HG02571 (cell line): ENCODE measurements around the gene BIVM.

Source experiments
- ATAC-seq: cut with Tn5 transposase; IDR thresholded peaks from one replicate; pipeline ENCODE4 v1.9.1; 2021; ENCODE audit warnings: mild to moderate bottlenecking, moderate library complexity; ENCODE audit not compliant: unreplicated experiment

BIVM gene

DNA sequence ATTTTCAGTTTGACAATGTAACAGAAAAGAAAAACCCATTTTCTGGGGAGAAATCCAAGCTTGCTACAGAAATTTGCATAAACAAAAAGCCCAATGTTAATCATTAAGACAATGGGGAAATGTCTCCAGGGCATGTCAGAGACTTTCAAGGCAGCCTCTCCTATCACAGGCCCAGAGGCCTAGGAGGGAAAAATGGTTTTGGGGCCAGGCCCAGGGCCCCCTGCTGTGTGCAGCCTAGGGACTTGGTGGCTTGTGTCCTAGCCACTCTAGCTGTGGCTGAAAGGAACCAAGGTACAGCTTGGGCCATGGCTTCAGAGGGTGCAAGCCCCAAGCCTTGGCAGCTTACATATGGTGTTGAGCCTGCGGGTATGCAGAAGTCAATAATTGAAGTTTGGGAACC, 17.3 kb upstream of the BIVM start:
- ATAC-seq, result no peak

GRCh38 chr13:102784483-102784882, 14.4 kb upstream of the BIVM start:
- no peak for ATAC-seq

DNA sequence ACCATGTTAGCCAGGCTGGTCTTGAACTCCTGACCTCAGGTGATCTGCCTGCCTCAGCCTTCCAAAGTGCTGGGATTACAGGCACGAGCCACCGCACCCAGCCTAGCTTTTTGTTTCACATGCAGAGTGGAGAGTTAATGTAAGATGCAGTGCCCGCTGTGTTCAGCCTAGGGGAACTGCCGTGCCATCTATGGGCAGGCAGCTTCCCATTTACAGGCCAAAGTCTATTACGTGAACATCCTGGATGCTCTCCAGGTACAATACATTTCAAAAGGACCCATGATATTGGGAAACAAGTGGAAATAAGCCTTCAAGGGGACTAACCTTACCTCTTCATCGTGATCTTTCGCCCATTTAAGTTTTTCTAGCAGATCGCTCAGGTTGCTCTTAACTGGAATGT, 10.2 kb upstream of the BIVM start:
- ATAC-seq, result no peak

- no peak for ATAC-seq
These were observed 6.5 kb upstream of the BIVM start for GRCh38 chr13:102792396-102792795.

GRCh38 chr13:102793611-102794355, 5.1 kb upstream of the BIVM start:
- ATAC-seq, result no peak

GRCh38 chr13:102799426-102800144, 666 bp downstream of the BIVM start:
- peak; percentile 10 for ATAC-seq

DNA sequence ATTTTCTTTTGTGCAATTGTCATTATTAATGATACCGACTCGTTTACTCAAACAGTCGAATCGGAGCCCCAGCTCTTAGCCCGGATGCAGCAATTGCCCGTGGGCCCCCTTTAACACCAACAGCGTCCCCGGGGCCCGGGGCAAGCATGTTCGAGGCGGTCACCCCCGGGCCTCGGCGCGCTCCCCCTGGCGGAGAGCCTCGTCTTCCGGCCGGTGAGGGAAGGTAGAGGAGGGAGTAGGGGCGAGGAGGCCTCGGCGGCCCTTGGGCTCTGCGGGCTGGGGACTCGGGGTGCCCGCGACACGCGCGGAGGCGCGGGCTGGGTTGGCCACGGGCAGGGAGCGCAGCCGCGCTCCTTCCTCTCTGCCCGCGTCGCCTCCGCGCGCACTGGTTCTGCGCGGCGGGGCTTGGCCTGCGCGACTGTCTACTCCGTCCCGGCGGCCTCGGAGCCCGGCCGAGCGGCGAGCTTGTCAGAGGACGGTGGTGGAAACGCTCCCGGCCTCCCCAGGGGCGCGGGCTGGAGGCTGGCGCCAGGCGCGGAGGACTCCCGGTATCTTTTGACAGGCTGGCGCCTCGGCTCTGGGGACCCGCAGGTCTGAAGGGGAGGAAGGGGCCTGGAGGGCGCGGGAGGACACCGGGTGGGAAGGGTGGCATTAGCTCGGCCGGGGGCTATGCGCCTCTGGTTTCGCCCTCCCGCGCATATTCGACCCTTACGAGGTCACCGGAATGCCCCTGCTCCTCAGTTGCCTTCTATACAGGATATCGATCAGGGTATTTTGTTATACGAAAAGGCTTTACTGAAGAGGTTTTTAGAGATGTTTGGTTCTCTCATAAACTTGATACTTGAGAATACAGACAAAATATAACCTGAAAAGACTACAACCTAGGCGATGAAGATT, 1.5 kb downstream of the BIVM start:
- ATAC-seq, result peak; percentile 83

DNA sequence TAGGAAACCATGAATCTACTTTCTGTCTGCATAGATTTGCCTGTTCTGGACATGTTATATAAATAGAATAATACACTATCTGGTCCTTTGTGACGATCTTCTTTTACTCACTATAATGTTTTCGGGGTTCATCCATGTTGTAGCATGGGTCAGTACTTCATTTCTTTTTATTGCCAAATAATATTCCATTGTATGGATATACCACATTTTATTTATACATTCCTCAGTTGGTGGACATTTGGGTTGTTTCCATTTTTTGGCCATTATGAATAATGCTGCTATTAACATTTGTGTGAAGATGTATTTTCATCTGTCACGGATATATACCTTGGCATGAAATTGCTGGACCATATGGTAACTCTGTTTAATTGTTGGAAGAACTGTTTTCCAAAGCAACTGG, 6.8 kb downstream of the BIVM start:
- no peak for ATAC-seq

DNA sequence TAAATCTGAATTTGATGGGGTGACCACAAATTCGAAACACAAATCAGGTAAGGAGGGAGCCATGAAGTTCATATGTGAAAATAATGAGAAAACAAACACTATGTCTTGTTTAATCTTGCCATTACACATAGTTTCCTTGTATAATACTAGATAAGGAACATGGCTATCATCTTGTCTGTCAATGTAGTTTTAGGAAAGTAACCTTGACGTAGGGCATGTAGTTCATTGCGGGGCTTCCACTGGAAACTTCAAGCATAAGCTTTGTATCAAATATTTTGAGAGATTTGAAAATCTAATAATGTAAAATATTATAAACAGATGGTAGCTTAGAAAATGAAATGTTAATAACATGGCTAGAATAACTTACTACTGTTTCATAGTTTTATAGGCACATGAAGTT, 8.8 kb downstream of the BIVM start:
- ATAC-seq, result no peak

DNA sequence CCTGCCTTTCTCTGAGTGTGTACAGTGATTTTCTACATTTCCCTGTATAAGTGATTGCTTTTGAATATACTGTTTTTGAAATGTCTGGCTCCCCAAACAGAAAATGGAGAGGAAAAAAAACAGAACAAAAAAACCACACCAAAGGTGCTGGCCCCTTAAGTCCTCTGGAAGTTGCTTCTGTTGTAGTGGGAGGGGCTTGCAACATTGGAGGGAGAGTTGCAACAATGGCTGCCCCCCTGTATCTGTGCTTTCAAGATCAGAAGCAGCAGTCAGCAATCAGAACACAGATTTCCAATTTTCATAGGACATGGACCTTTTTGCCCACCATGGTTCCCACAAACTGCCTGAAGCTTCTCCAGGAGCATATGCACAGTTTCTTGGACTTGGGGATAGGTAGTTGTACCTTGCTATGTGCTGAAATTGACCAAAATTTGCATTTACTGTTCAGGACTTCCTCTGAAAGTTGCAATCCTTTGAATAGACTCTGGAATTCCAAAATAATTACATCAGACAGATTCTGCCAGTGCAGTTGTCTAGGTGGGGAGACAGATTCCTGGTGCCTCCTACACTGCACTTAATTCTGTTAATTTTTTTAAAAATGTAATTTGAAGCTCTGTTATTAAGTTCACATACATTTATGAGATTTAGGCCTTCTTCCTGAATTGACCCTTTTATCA, 13.8 kb downstream of the BIVM start:
- ATAC-seq, result no peak

DNA sequence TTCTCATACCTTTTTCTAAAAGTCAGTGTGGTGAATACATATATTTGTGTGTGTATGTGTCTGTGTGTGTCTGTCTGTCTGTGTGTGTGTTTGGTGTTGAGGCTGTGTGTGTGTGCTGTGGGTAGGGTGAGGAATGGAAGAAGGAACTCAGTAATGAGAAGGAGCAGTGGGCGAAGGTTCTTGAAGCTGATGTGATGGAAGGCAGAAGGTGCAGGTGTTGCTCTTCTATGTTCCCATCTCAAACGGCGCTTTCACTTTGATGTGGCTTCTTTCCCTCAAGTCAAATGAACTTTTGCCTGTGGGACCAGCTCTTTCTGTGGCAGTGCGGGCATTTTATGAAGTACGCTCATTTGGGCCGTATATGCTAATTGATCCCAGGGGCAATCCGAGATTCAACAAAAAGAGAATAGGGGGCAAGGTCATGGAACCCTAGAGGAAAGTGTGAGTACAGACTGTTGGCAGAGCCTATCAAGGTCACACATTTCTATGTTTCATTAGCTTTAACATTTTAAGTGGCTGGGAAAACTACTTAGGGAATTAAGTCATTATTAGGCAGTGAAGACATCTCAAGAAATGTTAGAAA, 15.2 kb downstream of the BIVM start:
- peak; percentile 80 for ATAC-seq

DNA sequence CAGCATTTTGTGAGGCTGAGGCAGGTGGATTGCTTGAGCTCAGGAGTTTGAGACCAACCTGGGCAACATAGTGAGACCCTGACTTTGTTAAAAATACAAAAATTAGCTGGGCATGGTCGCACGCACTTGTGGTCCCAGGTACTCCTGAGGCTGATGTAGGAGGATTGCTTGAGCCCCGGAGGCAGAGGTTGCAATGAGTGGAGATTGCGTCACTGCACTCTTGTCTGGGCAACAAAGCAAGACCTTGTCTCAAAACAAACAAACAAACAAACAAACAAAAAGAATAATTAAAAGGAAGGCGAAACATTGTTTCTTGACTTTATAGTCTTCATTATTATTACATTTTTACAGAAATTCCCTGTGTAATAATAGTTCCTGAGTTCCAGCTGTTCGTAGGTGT, 15.9 kb downstream of the BIVM start:
- no peak for ATAC-seq

DNA sequence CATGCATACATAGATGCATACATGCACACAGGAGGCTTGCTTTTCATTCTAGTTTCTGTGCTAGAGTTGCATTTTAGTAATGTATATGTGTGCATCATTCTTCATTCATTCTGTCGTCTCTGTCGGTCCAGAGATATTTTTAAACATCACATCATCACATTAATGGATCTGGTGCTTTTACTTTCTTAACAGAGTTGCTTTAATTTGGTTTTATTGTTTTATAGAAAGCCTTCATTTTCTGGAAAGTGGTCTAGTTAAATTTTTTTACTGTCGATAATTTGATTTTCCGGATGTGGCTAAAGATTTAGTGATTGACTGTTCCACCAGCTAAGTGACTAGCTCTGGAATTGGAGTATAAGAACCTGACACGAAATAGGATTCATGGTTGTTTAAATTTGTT, 16.9 kb downstream of the BIVM start:
- ATAC-seq, result no peak

DNA sequence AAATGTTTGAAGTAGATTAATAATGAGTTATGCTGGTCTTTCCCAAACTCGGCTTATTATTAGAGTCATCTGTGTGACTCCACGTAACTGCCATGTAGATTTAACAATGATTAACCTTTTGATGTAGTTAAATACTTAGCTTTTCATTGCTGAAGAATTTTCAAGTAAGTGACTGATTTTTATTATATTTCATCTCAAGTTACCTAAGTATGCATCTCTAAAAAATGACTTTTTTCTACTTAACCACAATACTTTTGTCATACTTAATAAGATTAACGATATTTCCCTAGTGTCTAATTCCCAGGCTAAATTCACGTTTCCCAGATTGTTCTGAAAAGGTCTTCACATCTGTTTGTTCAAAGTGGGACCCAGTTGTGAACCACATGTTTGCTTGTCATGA, 17.8 kb downstream of the BIVM start:
- no peak for ATAC-seq

- no peak for ATAC-seq
These were observed 18.3 kb downstream of the BIVM start for GRCh38 chr13:102817241-102817640.

- no peak for ATAC-seq
These were observed 19.0 kb downstream of the BIVM start for GRCh38 chr13:102817907-102818306.

DNA sequence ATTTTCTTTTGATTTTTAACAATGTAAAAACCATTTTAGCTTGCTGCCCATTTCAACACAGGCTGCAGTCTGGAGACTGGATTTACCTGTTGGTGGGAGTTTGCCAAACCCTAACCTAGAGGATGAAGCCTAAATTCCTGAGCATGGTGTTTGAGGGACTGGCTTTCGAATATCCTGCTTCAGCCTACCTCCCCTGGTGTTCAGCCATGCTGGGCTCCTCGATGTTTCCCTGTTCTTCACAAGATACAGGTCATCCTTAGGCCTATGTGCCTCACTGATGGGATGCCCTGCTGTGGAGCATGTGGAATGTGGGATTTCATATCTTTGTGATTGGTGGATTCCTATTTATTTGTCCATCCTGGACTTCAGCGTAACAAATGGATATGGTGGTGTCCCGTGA, 26.5 kb downstream of the BIVM start:
- no peak for ATAC-seq

DNA sequence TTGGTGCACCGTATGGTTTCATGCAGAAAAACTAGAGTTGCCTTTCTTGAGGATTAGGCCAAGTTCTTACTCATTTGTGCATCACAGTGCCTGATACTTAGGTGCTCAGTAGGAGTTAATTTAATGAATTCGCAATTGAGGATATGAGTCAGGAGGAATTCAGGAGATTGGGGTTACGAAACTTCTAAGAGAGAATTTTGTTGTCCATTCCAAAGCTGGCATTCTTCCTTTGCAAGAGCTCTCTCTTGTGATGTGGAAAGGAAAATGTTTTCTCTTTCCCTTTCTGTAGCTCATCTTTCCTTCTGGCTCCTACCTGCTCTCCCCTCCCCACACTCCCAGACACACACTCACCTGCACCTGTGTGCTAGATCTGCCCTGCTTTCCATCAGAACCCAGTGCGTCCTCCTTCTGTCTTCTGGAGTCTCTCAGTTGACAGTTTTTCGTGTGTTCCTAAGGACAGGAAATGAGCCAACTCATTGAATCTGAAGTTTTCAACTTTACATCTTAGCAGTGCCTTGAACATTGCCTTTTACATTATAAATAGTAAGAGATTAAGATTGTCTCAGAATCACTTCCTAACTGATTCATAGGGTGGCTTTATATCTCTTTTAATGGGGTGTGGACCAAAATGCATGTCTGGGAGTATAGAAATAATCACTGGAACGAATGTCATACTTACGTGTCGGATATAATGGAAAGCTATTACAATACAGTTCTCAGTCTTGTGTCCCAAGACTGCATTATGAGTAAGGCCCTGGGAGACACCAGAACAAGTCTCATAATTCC, 27.2 kb downstream of the BIVM start:
- ATAC-seq, result no peak

DNA sequence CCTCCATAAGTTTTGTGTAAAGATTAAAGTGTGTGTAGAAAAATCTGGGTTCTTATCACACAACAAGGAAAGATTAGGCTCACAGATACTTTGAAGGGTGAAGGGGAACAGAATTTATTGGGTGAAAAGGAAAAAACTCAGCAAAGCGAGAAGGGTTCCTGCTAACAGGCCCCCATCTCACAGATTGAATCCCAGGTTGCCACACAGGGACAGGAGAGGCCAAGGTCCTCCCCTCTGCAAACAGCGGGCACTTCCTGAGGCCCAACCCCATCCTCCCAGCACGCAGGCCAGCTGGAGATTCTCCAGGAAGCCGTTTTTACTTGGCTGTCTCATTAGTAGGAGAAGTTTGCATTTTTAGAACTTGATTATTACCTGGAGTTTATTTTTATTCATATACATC, 31.7 kb downstream of the BIVM start:
- ATAC-seq, result no peak

DNA sequence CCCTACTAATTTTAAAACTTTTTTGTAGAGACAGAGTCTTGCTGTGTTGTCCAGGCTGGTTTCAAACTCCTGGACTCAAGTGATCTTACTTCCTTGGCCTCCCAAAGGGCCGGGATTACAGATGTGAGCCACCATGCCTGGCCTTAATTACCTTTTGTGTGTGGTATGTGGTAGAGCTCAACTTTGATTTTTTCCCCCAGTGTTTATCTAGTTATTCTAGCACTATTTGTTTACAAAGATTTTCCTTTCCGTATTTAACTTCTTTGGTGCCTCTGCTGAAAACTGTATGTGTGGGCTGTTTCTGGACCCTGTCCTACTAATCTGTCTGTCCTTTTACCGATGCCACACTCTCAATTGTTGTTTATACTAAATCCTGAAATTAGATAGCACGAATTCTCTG, 37.6 kb downstream of the BIVM start:
- ATAC-seq, result no peak
